NT2/D1 (cell line): ENCODE data around the gene PTPRN.
"Not testable (repeated sequence)": the region's sequence is repeated elsewhere in the genome, so short reads cannot be mapped to it uniquely, and the experiment has no call there.

Experiments
- DNase-seq: peaks from one replicate; pipeline ENCODE4 v3.0.0-alpha.2; 2011; ENCODE audit warnings: low read depth, low spot score
- H3K27me3 ChIP-seq: 2 replicates; pipeline ENCODE4 v1.6.0; 2011; ENCODE audit warnings: mild to moderate bottlenecking; ENCODE audit not compliant: insufficient read length, insufficient read depth
- H3K36me3 ChIP-seq: 2 replicates; pipeline ENCODE4 v1.6.1; 2011; ENCODE audit warnings: mild to moderate bottlenecking, low read length, mixed read lengths; ENCODE audit not compliant: insufficient read depth, insufficient read length
- H3K4me1 ChIP-seq: 2 replicates; pipeline ENCODE4 v1.5.1; 2011; ENCODE audit not compliant: insufficient read depth, insufficient read length
- H3K4me3 ChIP-seq: 2 replicates; pipeline ENCODE4 v1.5.1; 2011; ENCODE audit warnings: low read depth; ENCODE audit not compliant: insufficient read length
- H3K9ac ChIP-seq: 2 replicates; pipeline ENCODE4 v1.6.0; 2011; ENCODE audit warnings: low read depth; ENCODE audit not compliant: insufficient read length
- H3K9me3 ChIP-seq: 2 replicates; pipeline ENCODE4 v1.5.1; 2011; ENCODE audit warnings: mild to moderate bottlenecking, low read length; ENCODE audit not compliant: insufficient read depth
- SUZ12 ChIP-seq: IDR thresholded peaks from 2 replicates; pipeline ENCODE4 v1.6.1; 2011; ENCODE audit not compliant: insufficient read length, insufficient read depth; ENCODE audit errors: extremely low read depth
- YY1 ChIP-seq: IDR thresholded peaks from 2 replicates; pipeline ENCODE4 v1.6.1; 2011; ENCODE audit not compliant: insufficient read length, insufficient read depth
- ZNF274 ChIP-seq: IDR thresholded peaks from 2 replicates; pipeline ENCODE4 v1.6.1; 2011; ENCODE audit warnings: mild to moderate bottlenecking, low read depth, low read length

The PTPRN gene

DNA sequence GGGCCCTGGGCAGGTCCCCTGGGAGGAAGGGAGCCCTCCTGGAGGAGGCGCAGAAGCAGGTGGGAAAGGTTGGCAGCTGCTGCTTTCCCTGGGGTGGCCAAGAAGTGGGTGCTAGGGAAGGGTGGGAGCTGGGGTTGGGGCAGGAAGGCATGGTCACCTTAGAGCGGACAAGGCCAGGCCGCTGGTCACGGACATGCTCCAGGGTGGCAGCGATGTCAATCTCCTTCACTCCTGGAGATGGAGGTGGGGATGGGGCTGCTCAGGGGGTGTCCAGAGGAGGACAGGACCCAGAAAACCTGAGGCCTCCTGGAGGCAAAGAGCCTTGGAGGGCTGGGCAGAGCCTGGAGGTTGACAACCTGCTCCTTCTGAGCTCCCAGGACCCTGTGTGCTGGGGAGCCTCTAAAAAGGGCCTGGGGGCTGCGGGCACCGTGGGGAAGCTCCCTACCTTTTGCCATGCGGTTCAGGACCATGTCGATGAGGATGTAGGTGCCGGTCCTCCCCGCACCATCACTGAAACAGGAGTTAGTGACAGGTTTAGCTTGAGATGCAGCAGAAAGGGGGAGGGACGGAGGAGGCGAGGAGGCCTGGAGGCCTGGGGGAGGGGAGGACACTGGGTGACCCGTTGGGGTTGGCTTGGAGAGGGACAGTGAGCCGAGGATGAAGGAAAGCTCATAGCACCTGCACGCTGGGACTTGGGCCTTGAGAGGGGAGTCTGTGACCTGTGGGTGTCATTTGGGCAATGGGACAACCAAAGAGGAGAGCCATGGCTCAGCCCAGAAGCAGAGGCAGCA is 18.6 kb downstream of the PTPRN start:
- Histone ChIP-seq H3K4me1 (peaks cover 13% of the 10 kb centered on the region), H3K9me3 (peaks cover 24% of the 10 kb centered on the region), H3K9ac (peak overlapping the region; percentile 21), H3K27me3 (peaks cover 3% of the 10 kb centered on the region), H3K4me3 (no peak overlapping the region), H3K36me3 (peaks cover 26% of the 10 kb centered on the region)
- DNase-seq: no peak
- TF ChIP-seq SUZ12 (no peak), YY1 (no peak), ZNF274 (no peak)

DNA sequence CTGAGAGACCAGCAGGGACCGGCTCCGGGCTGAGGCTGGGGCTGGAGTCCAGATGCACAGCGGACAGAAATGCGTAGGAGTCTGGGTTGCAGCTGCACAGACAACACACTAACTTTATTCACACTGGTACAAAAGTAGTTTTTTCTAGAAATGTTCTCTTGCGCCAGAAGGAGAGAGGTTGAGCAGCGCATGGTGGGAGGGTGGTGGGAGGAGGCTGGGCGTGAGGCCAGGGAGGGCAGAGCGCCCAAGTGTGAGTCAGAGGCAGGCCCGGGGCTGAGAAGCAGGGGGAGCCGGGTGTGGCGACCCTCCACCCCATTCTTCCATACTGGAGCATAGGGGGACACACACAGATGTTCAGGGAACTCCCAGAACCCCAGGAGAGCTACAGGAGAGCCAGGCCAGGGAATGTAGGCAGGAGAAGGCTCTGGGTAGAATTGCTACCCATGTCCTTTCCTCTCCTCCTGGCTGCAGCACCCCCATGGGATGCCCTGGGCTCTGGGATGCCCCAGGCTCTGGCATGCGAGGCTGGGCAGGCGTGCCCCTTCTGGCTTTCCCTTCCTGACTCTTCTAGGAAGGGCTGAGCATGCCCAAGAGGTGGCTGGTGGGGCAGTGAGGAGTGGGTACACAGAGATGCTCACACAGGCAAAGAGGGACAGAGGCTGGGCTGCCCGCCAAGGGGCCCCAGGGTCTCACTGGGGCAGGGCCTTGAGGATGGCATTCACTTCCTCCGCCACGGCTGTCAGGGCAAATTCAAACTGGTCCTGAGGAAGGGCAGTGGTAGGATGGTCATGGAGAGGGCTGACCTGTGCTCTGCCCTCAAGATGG is 19.5 kb downstream of the PTPRN start:
- TF ChIP-seq YY1 (no peak), ZNF274 (no peak), SUZ12 (no peak)
- Histone ChIP-seq H3K27me3 (no peaks in the 10 kb centered on the region), H3K4me3 (no peak overlapping the region), H3K9me3 (peaks cover 17% of the 10 kb centered on the region; the same call in 1 of the 2 replicates), H3K9ac (peak overlapping the region; percentile 21), H3K4me1 (peaks cover 9% of the 10 kb centered on the region), H3K36me3 (peaks cover 34% of the 10 kb centered on the region)
- no peak for DNase-seq

DNA sequence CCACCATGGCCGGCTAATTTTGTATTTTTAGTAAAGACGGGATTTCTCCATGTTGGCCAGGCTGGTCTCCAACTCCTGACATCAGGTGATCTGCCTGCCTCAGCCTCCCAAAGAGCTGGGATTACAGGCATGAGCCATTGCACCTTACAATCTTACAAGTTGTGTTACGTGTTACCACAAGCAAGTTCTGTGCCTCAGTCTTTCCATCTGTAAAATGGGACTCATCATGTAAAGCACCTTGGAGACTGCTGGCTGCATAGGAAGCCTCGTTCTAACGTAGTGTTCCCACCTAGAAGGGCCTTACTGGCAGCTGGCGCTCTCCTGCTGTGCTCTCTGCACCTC is 20.0 kb downstream of the PTPRN start:
- Histone ChIP-seq H3K9me3 (peaks cover 17% of the 10 kb centered on the region; the same call in 1 of the 2 replicates), H3K27me3 (no peaks in the 10 kb centered on the region), H3K36me3 (peaks cover 40% of the 10 kb centered on the region), H3K9ac (no peak overlapping the region), H3K4me1 (peaks cover 6% of the 10 kb centered on the region), H3K4me3 (no peak overlapping the region)
- DNase-seq: no peak
- no peak for TF ChIP-seq SUZ12

DNA sequence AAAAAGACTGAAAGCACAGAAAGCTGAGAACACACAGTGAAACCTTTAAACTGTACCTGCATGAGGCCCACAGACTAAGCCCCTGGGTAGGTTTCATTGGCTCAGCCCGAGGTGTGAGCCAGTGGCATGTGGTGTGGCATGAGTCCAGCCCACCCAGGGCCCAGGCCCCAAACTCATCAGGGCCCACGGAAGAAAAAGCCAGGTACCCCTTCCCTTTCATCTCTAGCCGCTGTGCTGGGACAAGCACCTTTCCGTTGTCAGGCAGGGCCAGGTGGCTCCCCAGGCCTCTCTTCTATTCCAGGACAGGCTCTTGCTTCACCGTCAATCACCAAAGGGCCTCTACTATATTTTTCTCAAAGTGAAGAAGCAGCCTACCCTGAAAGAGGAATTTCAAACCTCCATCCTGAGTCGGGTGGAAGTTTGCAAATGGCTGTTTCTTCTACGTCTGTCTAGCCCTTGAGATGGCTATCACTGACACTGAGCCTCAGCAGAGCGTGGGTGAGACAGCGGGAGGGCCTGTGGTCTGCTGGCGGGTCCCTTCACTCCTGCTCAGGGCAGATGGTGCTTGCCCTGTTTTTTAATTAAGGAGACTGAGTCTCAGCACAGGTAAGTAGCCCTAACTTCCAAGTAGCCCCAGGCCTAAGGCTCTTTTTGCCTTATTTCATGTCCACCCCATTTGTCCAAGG is 21.5 kb downstream of the PTPRN start:
- TF ChIP-seq YY1: no peak
- no peak for TF ChIP-seq ZNF274
- TF ChIP-seq SUZ12: no peak
- peak overlapping the region; percentile 52 for H3K9ac ChIP-seq

DNA sequence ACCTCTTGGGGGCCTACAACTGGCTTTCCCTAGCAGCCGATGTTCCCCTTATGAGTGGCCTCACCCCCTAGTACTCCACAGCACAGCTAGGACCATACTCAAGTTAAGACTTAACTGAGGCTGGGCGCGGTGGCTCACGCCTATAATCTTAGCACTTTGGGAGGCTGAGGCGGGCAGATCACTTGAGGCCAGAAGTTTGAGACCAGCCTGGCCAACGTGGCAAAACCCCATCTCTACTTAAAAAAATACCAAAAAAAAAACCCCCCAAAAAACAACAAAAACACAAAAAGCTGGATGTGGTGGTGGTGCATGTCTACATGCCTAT is 22.1 kb downstream of the PTPRN start:
- not testable (repeated sequence) for H3K9me3 ChIP-seq, H3K4me3 ChIP-seq, DNase-seq, H3K9ac ChIP-seq, H3K27me3 ChIP-seq, H3K4me1 ChIP-seq
- H3K36me3 ChIP-seq: peaks cover 57% of the 10 kb centered on the region

More for the DNA sequence above, 21.5 kb downstream of the PTPRN start:
- H3K4me1 ChIP-seq: peaks cover 5% of the 10 kb centered on the region
- no peaks in the 10 kb centered on the region for H3K27me3 ChIP-seq
- no peak overlapping the region for H3K4me3 ChIP-seq
- H3K9me3 ChIP-seq: peaks cover 5% of the 10 kb centered on the region; the same call in 1 of the 2 replicates
- H3K36me3 ChIP-seq: peaks cover 51% of the 10 kb centered on the region
- DNase-seq: no peak

DNA sequence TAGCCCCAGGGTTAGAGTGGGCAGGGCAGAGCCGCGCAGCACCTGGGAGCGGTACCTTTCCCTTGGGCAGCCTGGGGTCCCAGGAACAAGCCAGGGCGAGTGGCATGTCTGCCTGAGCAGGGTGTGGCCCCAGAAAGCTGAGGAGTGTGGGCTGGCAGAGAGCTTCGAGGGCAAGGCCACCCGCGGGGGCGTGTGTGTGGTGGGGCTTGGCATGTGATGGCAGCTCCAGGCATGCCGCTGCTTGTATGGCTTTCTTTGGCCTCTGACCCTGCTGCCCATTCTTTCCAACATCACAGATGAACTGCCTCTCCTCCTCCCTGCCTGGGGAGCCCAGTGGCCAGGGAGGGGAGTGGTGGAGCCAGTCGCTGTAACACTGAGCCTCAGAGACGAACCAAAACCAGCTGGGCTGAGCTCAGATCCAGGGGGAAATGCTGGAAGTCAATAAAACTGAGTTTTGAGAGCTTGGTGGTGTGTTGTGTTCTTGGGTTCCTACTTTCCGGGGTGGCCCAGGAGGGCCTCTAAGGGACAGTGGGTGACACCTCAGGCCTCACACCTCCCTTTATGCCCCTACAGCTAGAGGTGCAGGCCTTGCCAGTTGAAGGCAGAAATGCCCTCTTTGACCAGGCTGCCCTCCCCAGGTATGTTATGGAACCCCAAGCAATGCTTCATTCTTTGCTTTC is 22.6 kb downstream of the PTPRN start:
- no peak for DNase-seq
- no peaks in the 10 kb centered on the region for H3K27me3 ChIP-seq
- H3K9ac ChIP-seq: peak overlapping the region; percentile 36
- H3K4me3 ChIP-seq: no peak overlapping the region
- H3K36me3 ChIP-seq: peaks cover 62% of the 10 kb centered on the region
- H3K9me3 ChIP-seq: no peaks in the 10 kb centered on the region
- peaks cover 8% of the 10 kb centered on the region for H3K4me1 ChIP-seq
- TF ChIP-seq SUZ12 (no peak), YY1 (no peak), ZNF274 (no peak)
